ENCODE results near the gene PSMA2. TPM values are rescaled to one million over a fixed set of nuclear protein-coding genes. Genes with fewer than 3 reads are reported as not detected.
A peak's percentile ranks its signal among the peaks of the same experiment; 100 is the strongest.

PSMA2 gene
- total RNA-seq, 2 donors from 2014 or later, result 42.1 to 49.8 TPM

- peaks cover 2% of the 10 kb centered on the region for H3K4me1 Mint-ChIP-seq
- no peak for DNase-seq
- H3K4me3 Mint-ChIP-seq, result no peak overlapping the region
- peaks cover 32% of the 10 kb centered on the region for H3K27me3 Mint-ChIP-seq
- ATAC-seq, result no peak
- no peaks in the 10 kb centered on the region for H3K9me3 ChIP-seq (ENCODE audit: control insufficient read depth, low read length, poor library complexity, severe bottlenecking)
- no peak overlapping the region for H3K27ac Mint-ChIP-seq
- H3K36me3 Mint-ChIP-seq (ENCODE audit: low read depth), result peaks cover 2% of the 10 kb centered on the region
Measured at GRCh38 chr7:42877862-42878261, 54.1 kb downstream of the PSMA2 start.

- no peak overlapping the region for H3K27ac Mint-ChIP-seq
- H3K4me1 Mint-ChIP-seq, result peaks cover 2% of the 10 kb centered on the region
Measured at GRCh38 chr7:42876182-42877068, 55.5 kb downstream of the PSMA2 start.

DNA sequence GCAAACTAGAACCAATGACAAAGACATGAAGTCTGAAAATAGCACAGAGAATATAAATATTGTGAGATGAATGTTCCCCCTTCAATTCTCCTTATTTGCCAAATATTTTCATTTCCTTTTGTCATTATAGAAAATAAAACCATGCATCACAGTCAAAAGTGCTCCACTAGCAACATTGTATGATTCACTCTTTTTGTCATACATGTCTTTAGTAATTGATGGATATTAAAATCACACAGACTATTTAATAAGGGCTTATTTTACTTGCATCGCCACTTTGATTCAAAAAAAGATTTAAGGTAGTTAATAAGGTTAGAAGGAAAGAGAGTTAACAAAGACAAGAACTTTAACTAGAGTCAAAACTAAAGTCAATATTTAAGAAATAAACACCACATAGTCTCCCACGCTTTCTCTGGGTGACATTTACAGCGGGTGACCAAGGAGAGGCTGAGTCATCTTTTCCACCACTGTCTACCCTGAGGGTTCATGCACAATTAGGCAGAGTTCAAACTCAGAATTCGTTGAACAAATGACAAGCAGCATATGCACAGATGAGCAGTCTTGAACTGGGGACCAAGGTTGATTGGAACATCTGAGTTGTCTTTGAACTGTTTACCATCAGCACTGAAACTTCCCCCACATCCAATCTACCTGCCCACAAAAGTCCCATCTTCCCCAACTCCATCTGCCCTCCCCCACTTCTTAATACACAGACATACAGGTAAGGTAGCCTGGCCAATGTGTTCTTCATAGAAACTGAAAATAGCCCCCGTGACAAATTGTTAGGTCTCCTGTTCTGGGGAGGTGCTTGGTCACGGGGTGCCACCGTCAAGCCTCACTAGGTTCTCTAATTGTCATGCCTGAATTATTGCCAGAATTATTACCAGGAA is 62.6 kb downstream of the PSMA2 start:
- peaks cover 38% of the 10 kb centered on the region for H3K27me3 Mint-ChIP-seq
- H3K4me3 Mint-ChIP-seq, result no peak overlapping the region
- peaks cover 6% of the 10 kb centered on the region for H3K4me1 Mint-ChIP-seq
- DNase-seq (no peak), ATAC-seq (no peak)
- no peaks in the 10 kb centered on the region for H3K9me3 ChIP-seq (ENCODE audit: control insufficient read depth, low read length, poor library complexity, severe bottlenecking)
- peaks cover 8% of the 10 kb centered on the region for H3K36me3 Mint-ChIP-seq (ENCODE audit: low read depth)
- H3K27ac Mint-ChIP-seq, result no peak overlapping the region

More at GRCh38 chr7:42876182-42877068, 55.5 kb downstream of the PSMA2 start:
- ATAC-seq (peak; percentile 71), DNase-seq (peak in 1 of 3 donors; percentile 32)
- Mint-ChIP-seq H3K4me3 (no peak overlapping the region), H3K27me3 (peaks cover 33% of the 10 kb centered on the region), H3K36me3 (ENCODE audit: low read depth) (peaks cover 6% of the 10 kb centered on the region)
- H3K9me3 ChIP-seq (ENCODE audit: control insufficient read depth, low read length, poor library complexity, severe bottlenecking), result no peaks in the 10 kb centered on the region

- H3K27ac Mint-ChIP-seq, result no peak overlapping the region
- no peaks in the 10 kb centered on the region for H3K9me3 ChIP-seq (ENCODE audit: control insufficient read depth, low read length, poor library complexity, severe bottlenecking)
- ATAC-seq (no peak), DNase-seq (no peak)
- peaks cover 8% of the 10 kb centered on the region for H3K36me3 Mint-ChIP-seq (ENCODE audit: low read depth)
- H3K4me3 Mint-ChIP-seq, result no peak overlapping the region
- H3K27me3 Mint-ChIP-seq, result peaks cover 32% of the 10 kb centered on the region
- H3K4me1 Mint-ChIP-seq, result peaks cover 6% of the 10 kb centered on the region
Measured at GRCh38 chr7:42868480-42868879, 63.5 kb downstream of the PSMA2 start.

Other genes starting within 250 kb of the PSMA2 start
- 1 to 10 TPM; 1.9 to 2.9 TPM for gene C7orf25, start 20.1 kb downstream of the PSMA2 start, total RNA-seq
- gene MRPL32, start 202 bp upstream of the PSMA2 start, total RNA-seq, result 10 to 100 TPM; 31.1 to 39.1 TPM
- not detected for gene HECW1, start 180.5 kb upstream of the PSMA2 start, total RNA-seq

All from T-helper 17 cell (primary cell).